GM23338 (cell line): ENCODE measurements around the gene LAMC3. TPM values are rescaled to one million over a fixed set of nuclear protein-coding genes. Genes with fewer than 3 reads are reported as not detected.

Experiments
- ATAC-seq: fragments of 200-7000 bp; cut with Tn5 transposase; 3 replicates; pipeline ENCODE4 v1.9.1; 2020
- DNase-seq: peaks from one replicate; pipeline ENCODE4 v3.0.0-alpha.2; 2015; ENCODE audit warnings: low spot score
- H2AFZ ChIP-seq: fragments of 200-600 bp; sonication (generic); 2 replicates; pipeline ENCODE4 v1.8.0; 2016; ENCODE audit warnings: antibody characterized with exemption, mild to moderate bottlenecking, moderate library complexity
- H3F3A ChIP-seq: fragments of 200-600 bp; sonication (generic); replicated peaks from 2 replicates; pipeline ENCODE4 v1.8.0; 2017; ENCODE audit warnings: antibody characterized with exemption, mixed run types, low read depth
- H3K27ac ChIP-seq: fragments of 200-600 bp; sonication (generic); 2 replicates; pipeline ENCODE4 v1.6.1; 2016; ENCODE audit warnings: low read depth
- H3K27me3 ChIP-seq: fragments of 200-600 bp; sonication (generic); 2 replicates; pipeline ENCODE4 v1.8.0; 2016; ENCODE audit warnings: mild to moderate bottlenecking, mixed run types, moderate library complexity; ENCODE audit not compliant: insufficient read depth
- H3K36me3 ChIP-seq: fragments of 200-600 bp; sonication (generic); 2 replicates; pipeline ENCODE4 v1.8.0; 2016; ENCODE audit warnings: mild to moderate bottlenecking; ENCODE audit not compliant: insufficient read depth
- H3K4me1 ChIP-seq: fragments of 200-600 bp; sonication (generic); 2 replicates; pipeline ENCODE4 v1.8.0; 2016; ENCODE audit warnings: mild to moderate bottlenecking, moderate library complexity; ENCODE audit not compliant: insufficient read depth
- H3K4me2 ChIP-seq: fragments of 200-600 bp; sonication (generic); 2 replicates; pipeline ENCODE4 v1.7.1; 2017; ENCODE audit warnings: mixed run types
- H3K4me3 ChIP-seq: fragments of 200-600 bp; sonication (generic); 2 replicates; pipeline ENCODE4 v1.6.1; 2016; ENCODE audit warnings: mixed run types
- H3K79me2 ChIP-seq: fragments of 200-600 bp; sonication (generic); replicated peaks from 2 replicates; pipeline ENCODE4 v1.8.0; 2017; ENCODE audit warnings: mild to moderate bottlenecking; ENCODE audit not compliant: insufficient read depth
- H3K9me2 ChIP-seq: fragments of 200-600 bp; sonication (generic); 2 replicates; pipeline ENCODE4 v1.8.0; 2017; ENCODE audit not compliant: insufficient read depth
- H4K20me1 ChIP-seq: fragments of 200-600 bp; sonication (generic); replicated peaks from 2 replicates; pipeline ENCODE4 v1.8.0; 2017; ENCODE audit warnings: mild to moderate bottlenecking; ENCODE audit not compliant: insufficient read depth
- H3K27ac Mint-ChIP-seq: 2 replicates; pipeline ENCODE4 v1.8.0; 2020; ENCODE audit warnings: inconsistent platforms, mild to moderate bottlenecking, moderate library complexity, mixed read lengths
- H3K27me3 Mint-ChIP-seq: 3 replicates; pipeline ENCODE4 v1.8.0; 2022; ENCODE audit warnings: low read depth, mild to moderate bottlenecking, moderate library complexity, mixed read lengths, inconsistent platforms; ENCODE audit not compliant: insufficient read depth, poor library complexity
- H3K36me3 Mint-ChIP-seq: 3 replicates; pipeline ENCODE4 v1.8.0; 2021; ENCODE audit warnings: low read depth, mild to moderate bottlenecking, inconsistent platforms, moderate library complexity, mixed read lengths
- H3K4me1 Mint-ChIP-seq: 3 replicates; pipeline ENCODE4 v1.8.0; 2020; ENCODE audit warnings: mild to moderate bottlenecking, inconsistent platforms, mixed read lengths
- H3K4me3 Mint-ChIP-seq: 3 replicates; pipeline ENCODE4 v1.8.0; 2021; ENCODE audit warnings: moderate library complexity, mild to moderate bottlenecking, inconsistent platforms, mixed read lengths
- H3K9me3 Mint-ChIP-seq: 3 replicates; pipeline ENCODE4 v1.8.0; 2020; ENCODE audit warnings: moderate library complexity, mild to moderate bottlenecking, inconsistent platforms, mixed read lengths
- CREB1 ChIP-seq: fragments of 250-450 bp; sonication (Bioruptor Pico); IDR thresholded peaks from 2 replicates; pipeline ENCODE4 v1.5.0; 2020; ENCODE audit warnings: low read depth, mild to moderate bottlenecking, moderate library complexity
- ETS1 ChIP-seq: IDR thresholded peaks from 2 replicates; pipeline ENCODE4 v1.6.1; 2016; ENCODE audit warnings: antibody characterized with exemption
- EZH2 ChIP-seq: fragments of 200-600 bp; sonication (generic); IDR thresholded peaks from one replicate; pipeline ENCODE4 v1.8.0; 2017; ENCODE audit warnings: antibody characterized with exemption, mild to moderate bottlenecking, low read depth; ENCODE audit not compliant: unreplicated experiment
- JUNB ChIP-seq: IDR thresholded peaks from one replicate; pipeline ENCODE4 v1.6.1; 2016; ENCODE audit warnings: antibody characterized with exemption; ENCODE audit not compliant: unreplicated experiment
- NANOG ChIP-seq: IDR thresholded peaks from 2 replicates; pipeline ENCODE4 v1.6.1; 2016; ENCODE audit warnings: antibody characterized with exemption, borderline replicate concordance
- POLR2AphosphoS5 ChIP-seq: IDR thresholded peaks from 2 replicates; pipeline ENCODE4 v1.6.1; 2016; ENCODE audit warnings: antibody characterized with exemption, low read depth
- REST ChIP-seq: IDR thresholded peaks from one replicate; pipeline ENCODE4 v1.6.1; 2018; ENCODE audit warnings: antibody characterized with exemption; ENCODE audit not compliant: unreplicated experiment
- STAT1 ChIP-seq: IDR thresholded peaks from one replicate; pipeline ENCODE4 v1.6.1; 2016; ENCODE audit warnings: antibody characterized with exemption; ENCODE audit not compliant: unreplicated experiment
- ZNF114 ChIP-seq: fragments of 250-450 bp; sonication (Bioruptor Pico); IDR thresholded peaks from 2 replicates; pipeline ENCODE4 v1.5.0; 2020; ENCODE audit warnings: mild to moderate bottlenecking, moderate library complexity
- ZNF331 ChIP-seq: fragments of 250-450 bp; sonication (Bioruptor Pico); IDR thresholded peaks from 2 replicates; pipeline ENCODE4 v1.5.0; 2020; ENCODE audit warnings: low read depth, mild to moderate bottlenecking, moderate library complexity
- ZNF462 ChIP-seq: fragments of 250-450 bp; sonication (Bioruptor Pico); IDR thresholded peaks from 2 replicates; pipeline ENCODE4 v1.5.0; 2020; ENCODE audit warnings: mild to moderate bottlenecking, moderate library complexity
- polyA plus RNA-seq: library from polyadenylated mRNA; unstranded; fragments of >200 nt; fragmentation: Nextera tagmentation; extraction: Ambion mirVana; gene quantifications from 2 replicates; pipeline ENCODE4 v1.2.1, GENCODE V29; 2016
- total RNA-seq: library from RNA; depleted of rRNA; stranded (reverse); fragments of >200 nt; shearing (Covaris generic); gene quantifications from 2 replicates; pipeline ENCODE4 v1.2.3, GENCODE V29; 2014
- TF ChIP-seq, protein P1 (sequence below), 2 experiments: fragments of 200-600 bp in 1 of 2; sonication (generic) in 1 of 2; conservative IDR thresholded peaks; 2 replicates each; pipeline versions ENCODE4 v1.5.1 to v1.6.1; 2016 to 2017; ENCODE audit warnings: antibody characterized with exemption in 2 of 2, low read depth in 2 of 2, mild to moderate bottlenecking in 2 of 2, moderate library complexity in 1 of 2

The LAMC3 gene
- total and polyA plus RNA-seq, 2 experiments from 2014 or later = 9.0 to 27.4 TPM

GRCh38 chr9:131076347-131077195, 67.6 kb downstream of the LAMC3 start:
- peaks cover 15% of the 10 kb centered on the region for H3K27me3 Mint-ChIP-seq
- Histone ChIP-seq H3K4me1 (no peaks in the 10 kb centered on the region), H3K27ac (no peak overlapping the region), H3F3A (no peaks in the 10 kb centered on the region), H3K79me2 (no peaks in the 10 kb centered on the region), H3K4me2 (no peak overlapping the region), H3K9me2 (no peaks in the 10 kb centered on the region), H4K20me1 (peaks cover 6% of the 10 kb centered on the region; the same call in 1 of the 2 replicates), H3K36me3 (no peaks in the 10 kb centered on the region), H2AFZ (no peak overlapping the region), H3K27me3 (no peaks in the 10 kb centered on the region), H3K4me3 (no peak overlapping the region)
- H3K4me1 Mint-ChIP-seq = no peaks in the 10 kb centered on the region; the same call in 2 of the 3 replicates
- H3K36me3 Mint-ChIP-seq = no peaks in the 10 kb centered on the region
- no peak for DNase-seq
- H3K4me3 Mint-ChIP-seq = no peak overlapping the region
- no peaks in the 10 kb centered on the region for H3K9me3 Mint-ChIP-seq
- peak; percentile 42; the same call in 2 of the 3 replicates for ATAC-seq
- H3K27ac Mint-ChIP-seq = no peak overlapping the region
- TF ChIP-seq EZH2 (no peak), ZNF462 (CRISPR knock-in tag) (no peak), STAT1 (no peak), CREB1 (CRISPR knock-in tag) (no peak), ZNF114 (CRISPR knock-in tag) (no peak), POLR2AphosphoS5 (no peak), ZNF331 (CRISPR knock-in tag) (no peak), REST (no peak), JUNB (no peak), ETS1 (no peak), NANOG (no peak)
- TF ChIP-seq, protein P1, sequence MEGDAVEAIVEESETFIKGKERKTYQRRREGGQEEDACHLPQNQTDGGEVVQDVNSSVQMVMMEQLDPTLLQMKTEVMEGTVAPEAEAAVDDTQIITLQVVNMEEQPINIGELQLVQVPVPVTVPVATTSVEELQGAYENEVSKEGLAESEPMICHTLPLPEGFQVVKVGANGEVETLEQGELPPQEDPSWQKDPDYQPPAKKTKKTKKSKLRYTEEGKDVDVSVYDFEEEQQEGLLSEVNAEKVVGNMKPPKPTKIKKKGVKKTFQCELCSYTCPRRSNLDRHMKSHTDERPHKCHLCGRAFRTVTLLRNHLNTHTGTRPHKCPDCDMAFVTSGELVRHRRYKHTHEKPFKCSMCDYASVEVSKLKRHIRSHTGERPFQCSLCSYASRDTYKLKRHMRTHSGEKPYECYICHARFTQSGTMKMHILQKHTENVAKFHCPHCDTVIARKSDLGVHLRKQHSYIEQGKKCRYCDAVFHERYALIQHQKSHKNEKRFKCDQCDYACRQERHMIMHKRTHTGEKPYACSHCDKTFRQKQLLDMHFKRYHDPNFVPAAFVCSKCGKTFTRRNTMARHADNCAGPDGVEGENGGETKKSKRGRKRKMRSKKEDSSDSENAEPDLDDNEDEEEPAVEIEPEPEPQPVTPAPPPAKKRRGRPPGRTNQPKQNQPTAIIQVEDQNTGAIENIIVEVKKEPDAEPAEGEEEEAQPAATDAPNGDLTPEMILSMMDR (conservative IDR thresholded peaks at IDR 0.05; ENCODE audit: low read depth in 2 of 2) = no peak
